ENCODE results near the gene PLEKHB2. TPM values are rescaled to one million over a fixed set of nuclear protein-coding genes. Genes with fewer than 3 reads are reported as not detected.

The PLEKHB2 gene
- total and polyA plus RNA-seq, 4 donors, result 23.4 to 93.6 (median 75.4) TPM

GRCh38 chr2:131081190-131081589 is 23.9 kb upstream of the PLEKHB2 start:
- H3K4me3 ChIP-seq, result no peak overlapping the region
- peaks cover 9 to 32% (median 22%) of the 10 kb centered on the region in 4 donors for H3K36me3 ChIP-seq (ENCODE audit: control insufficient read depth in 4 of 4, insufficient read depth in 4 of 4, low read length in 4 of 4)
- no peak overlapping the region for H3K27ac ChIP-seq (ENCODE audit: low read depth in 1 of 2, low read length in 1 of 2)
- ATAC-seq (ENCODE audit: insufficient read depth, low FRiP score) (peak; percentile 5), DNase-seq (no peak)
- H3K9me3 ChIP-seq (ENCODE audit: control insufficient read depth in 4 of 4, insufficient read depth in 3 of 4, low read length in 3 of 4), result no peaks in the 10 kb centered on the region
- 96 to 97% methylated on average over 4 of the region's 4 CpGs for WGBS, 2 donors
- peaks cover 0 to 8% (median 0%) of the 10 kb centered on the region in 5 donors for H3K4me1 ChIP-seq (ENCODE audit: control insufficient read depth in 5 of 5, insufficient read depth in 5 of 5, low read length in 5 of 5)
- TF ChIP-seq CTCF (IDR thresholded peaks at IDR 0.05; ENCODE audit: control extremely low read depth, extremely low read depth), result no peak
- H3K27me3 ChIP-seq (ENCODE audit: control insufficient read depth in 3 of 3, insufficient read depth in 3 of 3, low read length in 2 of 3), result no peaks in the 10 kb centered on the region
- no peak overlapping the region for H3K9ac ChIP-seq (ENCODE audit: insufficient read depth in 1 of 2, low read length in 2 of 2)

- Histone ChIP-seq H3K36me3 (ENCODE audit: control insufficient read depth in 4 of 4, insufficient read depth in 4 of 4, low read length in 4 of 4) (peaks cover 4 to 28% (median 20%) of the 10 kb centered on the region in 4 donors), H3K9ac (ENCODE audit: insufficient read depth in 1 of 2, low read length in 2 of 2) (no peak overlapping the region)
Measured at GRCh38 chr2:131085646-131086045, 19.5 kb upstream of the PLEKHB2 start.

GRCh38 chr2:131092458-131093005 is 12.6 kb upstream of the PLEKHB2 start:
- TF ChIP-seq CTCF (IDR thresholded peaks at IDR 0.05; ENCODE audit: control extremely low read depth, extremely low read depth), result no peak
- H3K9ac ChIP-seq (ENCODE audit: insufficient read depth in 1 of 2, low read length in 2 of 2), result peak overlapping the region; percentile 79 to 86
- DNase-seq, result peak in 2 of 3 donors; percentile 23 to 36
- no peaks in the 10 kb centered on the region for H3K9me3 ChIP-seq (ENCODE audit: control insufficient read depth in 4 of 4, insufficient read depth in 3 of 4, low read length in 3 of 4)
- H3K27ac ChIP-seq (ENCODE audit: low read depth in 1 of 2, low read length in 1 of 2), result peak overlapping the region; percentile 99
- H3K4me1 ChIP-seq (ENCODE audit: control insufficient read depth in 5 of 5, insufficient read depth in 5 of 5, low read length in 5 of 5), result peaks cover 0 to 15% (median 3%) of the 10 kb centered on the region in 5 donors
- 1 to 2% methylated on average over 26 of the region's 26 CpGs for WGBS, 2 donors
- ATAC-seq (ENCODE audit: insufficient read depth, low FRiP score), result no peak
- peak overlapping the region; percentile 96 for H3K4me3 ChIP-seq
- H3K27me3 ChIP-seq (ENCODE audit: control insufficient read depth in 3 of 3, insufficient read depth in 3 of 3, low read length in 2 of 3), result no peaks in the 10 kb centered on the region
- H3K36me3 ChIP-seq (ENCODE audit: control insufficient read depth in 4 of 4, insufficient read depth in 4 of 4, low read length in 4 of 4), result peaks cover 2 to 8% (median 6%) of the 10 kb centered on the region in 4 donors

More at GRCh38 chr2:131085646-131086045, 19.5 kb upstream of the PLEKHB2 start:
- no peaks in the 10 kb centered on the region for H3K27me3 ChIP-seq (ENCODE audit: control insufficient read depth in 3 of 3, insufficient read depth in 3 of 3, low read length in 2 of 3)
- ATAC-seq (ENCODE audit: insufficient read depth, low FRiP score) (no peak), DNase-seq (no peak)
- H3K4me1 ChIP-seq (ENCODE audit: control insufficient read depth in 5 of 5, insufficient read depth in 5 of 5, low read length in 5 of 5), result peaks cover 0 to 8% (median 0%) of the 10 kb centered on the region in 5 donors
- WGBS, 2 donors, result 72 to 79% methylated on average over 2 of the region's 2 CpGs
- H3K4me3 ChIP-seq, result no peak overlapping the region
- no peaks in the 10 kb centered on the region for H3K9me3 ChIP-seq (ENCODE audit: control insufficient read depth in 4 of 4, insufficient read depth in 3 of 4, low read length in 3 of 4)
- H3K27ac ChIP-seq (ENCODE audit: low read depth in 1 of 2, low read length in 1 of 2), result no peak overlapping the region
- no peak for TF ChIP-seq CTCF (IDR thresholded peaks at IDR 0.05; ENCODE audit: control extremely low read depth, extremely low read depth)

Measured in lung (tissue), 12 donors.